Activated gamma-delta T cell treated with anti-CD3 and anti-CD28 coated beads, Interleukin-2, amount 50 U/mL, for 16 hours (primary cell): ENCODE measurements around the gene QKI.

Source experiments
- DNase-seq: peaks from one replicate; pipeline ENCODE4 v3.0.0-alpha.2; 2020; ENCODE audit warnings: low read depth

QKI gene

GRCh38 chr6:163536770-163537169 lies 122.3 kb downstream of the QKI start:
- DNase-seq: no peak

- no peak for DNase-seq
These were observed 123.8 kb downstream of the QKI start for GRCh38 chr6:163538331-163538730.

- DNase-seq: no peak
These were observed 124.7 kb downstream of the QKI start for GRCh38 chr6:163539101-163539762.

GRCh38 chr6:163543321-163543720 lies 128.8 kb downstream of the QKI start:
- DNase-seq: no peak

DNA sequence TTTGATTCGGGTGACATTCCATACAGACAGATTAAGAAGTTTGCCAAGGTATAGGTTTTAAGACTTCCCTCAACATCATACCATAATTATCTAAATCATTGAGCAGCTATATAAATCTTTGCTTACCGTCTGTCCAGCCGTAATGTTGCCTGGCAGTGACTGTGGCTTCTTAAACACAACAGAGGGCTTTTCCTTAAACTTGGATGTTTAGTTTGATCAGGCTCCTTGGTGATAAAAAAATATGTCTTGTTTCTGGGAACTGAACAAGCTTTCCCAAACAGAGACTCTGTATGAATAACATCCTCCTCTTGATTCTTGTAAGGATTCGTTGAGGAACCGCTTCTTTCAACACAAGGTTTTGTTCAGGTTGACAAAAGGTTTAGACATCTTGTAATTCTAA lies 130.9 kb downstream of the QKI start:
- DNase-seq: no peak

DNA sequence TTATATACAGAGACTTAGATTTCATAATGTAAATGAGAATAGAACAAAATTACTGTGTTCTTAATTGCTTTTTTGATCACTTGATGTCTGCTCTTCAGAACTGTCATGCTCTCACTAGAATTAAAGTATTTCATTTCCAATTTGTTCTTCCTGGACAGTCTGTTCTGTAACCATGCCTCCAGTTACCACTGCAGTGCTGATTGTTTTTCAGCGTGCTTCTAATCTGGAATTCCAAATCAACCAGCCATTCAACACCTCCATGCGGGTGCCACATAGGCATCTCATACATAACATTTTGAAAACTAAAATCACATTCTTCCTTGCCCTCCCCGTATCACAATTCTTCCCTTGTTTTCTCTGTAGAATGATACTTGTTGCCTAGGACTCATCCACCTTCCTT lies 132.8 kb downstream of the QKI start:
- DNase-seq: no peak

DNA sequence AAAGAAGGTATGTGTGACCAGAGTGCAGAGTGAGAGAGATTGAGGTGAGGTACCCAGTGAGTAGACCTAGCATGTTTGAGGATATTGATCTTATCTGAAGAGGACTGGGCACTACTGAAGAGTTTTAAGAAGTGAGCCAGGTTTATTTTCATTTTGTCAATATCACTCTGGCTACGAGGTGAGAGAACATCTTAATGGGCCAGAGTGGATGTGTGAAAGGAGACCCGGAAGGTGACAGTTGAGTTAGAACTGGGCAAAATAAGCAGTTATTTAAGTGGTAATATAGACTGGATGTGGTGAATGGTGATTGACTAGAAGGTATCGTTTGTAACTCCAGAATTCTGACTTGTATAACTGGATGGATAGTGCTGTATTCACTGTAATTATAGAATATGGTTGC lies 134.1 kb downstream of the QKI start:
- no peak for DNase-seq

DNA sequence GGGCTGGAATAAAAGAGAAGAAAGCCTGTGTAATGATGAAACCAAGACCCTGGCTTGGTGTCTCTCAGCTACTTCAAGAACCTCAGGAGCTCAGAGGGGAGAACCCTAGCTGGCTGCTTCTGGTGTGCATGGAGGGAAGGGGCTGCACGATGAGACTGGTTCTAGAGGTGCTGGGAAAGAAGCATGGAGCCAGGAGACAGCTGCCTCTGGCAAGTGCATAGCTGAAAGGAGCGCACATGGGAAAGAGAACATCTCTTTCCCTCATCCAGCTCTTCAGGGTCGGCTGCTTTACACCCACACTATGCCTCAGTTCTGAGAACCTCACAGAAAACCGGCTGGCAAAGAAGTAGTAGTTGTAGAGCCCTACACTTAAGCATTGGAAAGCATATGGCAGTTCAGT lies 139.5 kb downstream of the QKI start:
- no peak for DNase-seq

- DNase-seq: peak; percentile 7
These were observed 140.1 kb downstream of the QKI start for GRCh38 chr6:163554663-163555062.

GRCh38 chr6:163559661-163560060 lies 145.1 kb downstream of the QKI start:
- no peak for DNase-seq

DNA sequence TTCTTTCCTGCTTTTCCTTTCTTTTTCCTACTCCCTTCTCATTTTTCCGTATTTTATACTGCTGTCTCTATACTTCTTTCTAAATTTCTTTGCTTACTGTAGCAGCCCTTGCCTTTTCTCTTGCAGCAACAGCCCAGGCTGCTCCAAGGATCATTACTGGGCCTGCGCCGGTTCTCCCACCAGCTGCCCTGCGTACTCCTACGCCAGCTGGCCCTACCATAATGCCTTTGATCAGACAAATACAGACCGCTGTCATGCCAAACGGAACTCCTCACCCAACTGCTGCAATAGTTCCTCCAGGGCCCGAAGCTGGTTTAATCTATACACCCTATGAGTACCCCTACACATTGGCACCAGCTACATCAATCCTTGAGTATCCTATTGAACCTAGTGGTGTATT lies 148.8 kb downstream of the QKI start:
- no peak for DNase-seq

- DNase-seq: no peak
These were observed 150.0 kb downstream of the QKI start for GRCh38 chr6:163564534-163564933.

GRCh38 chr6:163565140-163565539 lies 150.6 kb downstream of the QKI start:
- DNase-seq: no peak

DNA sequence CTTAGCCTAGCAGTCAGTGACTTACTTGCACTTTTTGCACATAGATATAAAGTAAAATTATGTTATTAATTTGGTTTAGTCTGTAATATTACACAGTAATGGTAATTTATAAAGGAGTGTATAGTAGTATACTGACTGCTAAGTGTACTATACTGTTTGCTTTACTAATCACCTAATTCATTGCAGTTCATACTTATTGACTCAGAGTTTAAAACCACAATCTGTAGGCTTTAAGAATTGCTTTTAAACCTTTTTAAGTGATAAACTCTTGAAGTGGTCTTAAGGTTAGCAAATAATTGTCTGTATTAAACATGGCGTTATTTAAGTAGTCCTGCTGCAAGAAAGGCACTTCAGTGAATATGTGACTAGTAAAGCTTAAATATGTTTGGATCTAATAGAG lies 151.5 kb downstream of the QKI start:
- no peak for DNase-seq

DNA sequence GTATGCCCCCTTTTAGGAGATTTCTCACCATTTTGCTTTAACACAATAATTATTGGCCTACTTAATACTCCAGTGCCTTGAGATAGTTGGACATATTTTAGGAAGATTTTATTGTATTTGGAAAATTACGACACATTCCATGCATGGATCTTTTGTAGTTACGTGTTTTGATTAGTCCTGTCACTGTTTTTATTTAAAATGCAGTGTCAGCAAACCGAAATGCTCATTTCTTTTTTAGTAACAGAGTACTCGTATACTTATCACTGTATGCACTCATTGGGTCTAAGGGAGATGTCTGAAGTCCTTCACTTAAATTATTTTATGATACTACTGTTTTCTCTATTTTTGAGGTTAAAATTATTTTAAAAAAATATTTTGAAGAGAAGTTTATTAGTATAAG lies 153.8 kb downstream of the QKI start:
- DNase-seq: no peak

GRCh38 chr6:163570579-163571231 lies 156.2 kb downstream of the QKI start:
- DNase-seq: no peak

GRCh38 chr6:163571730-163572129 lies 157.2 kb downstream of the QKI start:
- no peak for DNase-seq

DNA sequence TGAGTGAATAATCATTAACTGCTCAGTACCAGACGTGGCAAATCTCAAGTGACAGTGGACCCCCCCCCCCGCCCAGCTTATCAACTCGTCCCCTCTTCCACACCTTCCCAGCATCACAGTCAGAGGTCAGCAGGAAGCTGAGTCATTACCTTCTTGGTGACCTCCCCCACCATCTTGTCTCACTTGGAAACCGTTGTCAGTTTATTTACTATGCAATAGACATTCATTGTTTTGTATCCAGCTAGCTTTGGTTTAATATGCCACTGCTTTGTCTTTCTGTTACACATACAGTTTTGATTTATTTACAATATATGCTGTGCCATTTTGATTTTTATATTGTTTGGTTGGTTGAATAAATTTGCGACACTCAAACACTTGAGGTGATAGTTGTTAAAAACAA lies 158.1 kb downstream of the QKI start:
- no peak for DNase-seq

GRCh38 chr6:163573503-163574179 lies 159.1 kb downstream of the QKI start:
- DNase-seq: no peak

- DNase-seq: no peak
These were observed 161.6 kb downstream of the QKI start for GRCh38 chr6:163576114-163576513.

DNA sequence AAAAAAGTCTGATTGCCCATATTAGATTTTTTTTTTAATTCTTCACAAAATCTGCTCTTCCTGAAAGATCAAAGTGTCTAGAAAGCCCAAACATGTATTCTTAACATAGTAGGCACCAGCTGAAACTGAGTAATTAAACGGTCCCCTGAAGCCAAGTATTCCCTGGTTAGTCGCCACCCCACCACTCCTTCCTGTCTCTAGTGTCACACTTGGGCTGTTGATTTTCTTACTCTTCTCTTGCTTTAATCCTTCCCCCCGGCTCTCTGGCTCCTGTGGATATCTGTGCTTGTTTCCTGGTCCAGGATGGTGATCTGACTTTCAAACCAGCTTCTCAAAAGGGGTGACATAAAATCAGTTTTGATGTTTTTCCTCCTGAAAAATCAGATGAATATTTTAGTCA lies 162.9 kb downstream of the QKI start:
- DNase-seq: no peak

- DNase-seq: no peak
These were observed 164.8 kb downstream of the QKI start for GRCh38 chr6:163579111-163579879.

- DNase-seq: no peak
These were observed 165.4 kb downstream of the QKI start for GRCh38 chr6:163579880-163580295.
